DND-41 (cell line): ENCODE results near the gene TMEM150C.

Source experiments
- CTCF ChIP-seq: IDR thresholded peaks from 2 replicates; pipeline ENCODE4 v1.5.1; 2012; ENCODE audit warnings: borderline replicate concordance, low read length, moderate library complexity, mild to moderate bottlenecking; ENCODE audit not compliant: poor library complexity, severe bottlenecking; ENCODE audit errors: extremely low read depth
- EZH2 ChIP-seq: IDR thresholded peaks from 3 replicates; pipeline ENCODE4 v1.6.1; 2012; ENCODE audit warnings: borderline replicate concordance, low read depth, mild to moderate bottlenecking, moderate library complexity, low read length, inconsistent platforms; ENCODE audit not compliant: severe bottlenecking

GRCh38 chr4:82433791-82434190 is 128.0 kb downstream of the TMEM150C start:
- no peak for TF ChIP-seq CTCF
- no peak for TF ChIP-seq EZH2
